H1 (cell line): ENCODE measurements around the gene TM7SF3. TPM values are rescaled to one million over a fixed set of nuclear protein-coding genes. Genes with fewer than 3 reads are reported as not detected.

Experiments used
- CTCF ChIA-PET: fragments of 300-600 bp; sonication (Branson Sonifier 250); formaldehyde crosslinking; loops from one replicate; lab custom pipeline; 2021; ENCODE audit not compliant: partially characterized antibody; lab: Charles Lee
- POLR2A ChIA-PET: fragments of 300-600 bp; sonication (Branson Sonifier 250); formaldehyde crosslinking; loops from one replicate; lab custom pipeline; 2021; ENCODE audit warnings: inconsistent platforms; ENCODE audit not compliant: partially characterized antibody; lab: Charles Lee
- DNase-seq, 2 experiments: peaks; one replicate each; pipeline versions ENCODE4 v3.0.0 to v3.0.0-alpha.2; 2010 to 2022; ENCODE audit warnings: low spot score in 2 of 2, low read depth in 1 of 2, mixed read lengths in 1 of 2
- FAIRE-seq: peaks from 2 replicates; lab custom pipeline; 2011; peaks lifted over from hg19 to GRCh38; lab: Jason Lieb, UNC
- H2AFZ ChIP-seq: 2 replicates; pipeline ENCODE4 v1.8.1; 2012; ENCODE audit warnings: low read length, inconsistent platforms
- H2AK5ac ChIP-seq: 2 replicates; pipeline ENCODE4 v1.6.1; 2013; ENCODE audit warnings: low read depth, low read length
- H2BK120ac ChIP-seq: replicated peaks from 2 replicates; pipeline ENCODE3; 2013; ENCODE audit warnings: low read depth, low read length, inconsistent platforms
- H2BK12ac ChIP-seq: 2 replicates; pipeline ENCODE4 v1.6.1; 2013; ENCODE audit warnings: low read depth, low read length
- H2BK15ac ChIP-seq: 2 replicates; pipeline ENCODE4 v1.6.1; 2013; ENCODE audit warnings: low read length
- H2BK20ac ChIP-seq: 2 replicates; pipeline ENCODE4 v1.6.1; 2013; ENCODE audit warnings: low read length
- H2BK5ac ChIP-seq: 2 replicates; pipeline ENCODE4 v1.6.1; 2013; ENCODE audit warnings: low read depth, low read length
- H3K14ac ChIP-seq: 2 replicates; pipeline ENCODE4 v1.6.1; 2013; ENCODE audit warnings: inconsistent platforms; ENCODE audit not compliant: insufficient read length
- H3K18ac ChIP-seq: 2 replicates; pipeline ENCODE4 v1.6.1; 2013; ENCODE audit warnings: low read length; ENCODE audit errors: extremely low read depth
- H3K23ac ChIP-seq: 2 replicates; pipeline ENCODE4 v1.6.1; 2013; ENCODE audit warnings: inconsistent platforms; ENCODE audit not compliant: insufficient read length
- H3K23me2 ChIP-seq: 2 replicates; pipeline ENCODE4 v1.6.1; 2013; ENCODE audit warnings: low read depth, low read length
- H3K27ac ChIP-seq: 2 replicates; pipeline ENCODE4 v1.6.1; 2011; ENCODE audit warnings: low read depth, low read length, inconsistent platforms
- H3K27me3 ChIP-seq, 4 experiments: replicated peaks in 1 of 4; 1 replicate in 1 of 4; 2 replicates in 3 of 4; pipeline versions ENCODE4 v1.6.1 to v1.8.1; 2011 to 2013; ENCODE audit warnings: low read length in 3 of 4, mild to moderate bottlenecking in 3 of 4, inconsistent platforms in 2 of 4, mixed read lengths in 2 of 4, moderate library complexity in 1 of 4; ENCODE audit not compliant: control insufficient read depth in 3 of 4, insufficient read depth in 3 of 4; ENCODE audit errors: extremely low read depth in 1 of 4
- H3K36me3 ChIP-seq, 4 experiments: 2 replicates each; pipeline versions ENCODE4 v1.6.1 to v1.8.1; 2011 to 2013; ENCODE audit warnings: mild to moderate bottlenecking in 4 of 4, low read length in 3 of 4, moderate library complexity in 2 of 4, control low read depth in 1 of 4, inconsistent platforms in 1 of 4; ENCODE audit not compliant: insufficient read depth in 4 of 4, control insufficient read depth in 2 of 4
- H3K4ac ChIP-seq: replicated peaks from 2 replicates; pipeline ENCODE3; 2013; ENCODE audit warnings: low read length, low read depth, mixed read lengths, inconsistent platforms; ENCODE audit not compliant: insufficient read length
- H3K4me1 ChIP-seq, 4 experiments: replicated peaks in 1 of 4; 1 replicate in 1 of 4; 2 replicates in 3 of 4; pipeline versions ENCODE4 v1.6.1 to v1.8.1; 2011 to 2013; ENCODE audit warnings: low read length in 3 of 4, inconsistent platforms in 2 of 4, mixed read lengths in 1 of 4; ENCODE audit not compliant: insufficient read depth in 4 of 4, control insufficient read depth in 3 of 4
- H3K4me2 ChIP-seq, 2 experiments: 2 replicates each; pipeline versions ENCODE4 v1.6.1 to v1.8.1; 2011 to 2013; ENCODE audit warnings: low read depth in 2 of 2, low read length in 2 of 2, control low read depth in 1 of 2, inconsistent platforms in 1 of 2, mild to moderate bottlenecking in 1 of 2; ENCODE audit not compliant: insufficient read depth in 1 of 2
- H3K4me3 ChIP-seq, 4 experiments: fragments of 200-600, 300-600 bp in 1 of 4; sonication (generic), shearing (Covaris generic), sonication (Bioruptor Twin) in 1 of 4; 2 replicates each; pipeline versions ENCODE4 v1.5.1 to v1.8.1; 2011 to 2016; ENCODE audit warnings: low read length in 4 of 4, low read depth in 3 of 4, control low read depth in 2 of 4, inconsistent platforms in 2 of 4, mild to moderate bottlenecking in 2 of 4, mixed read lengths in 1 of 4, moderate library complexity in 1 of 4; ENCODE audit not compliant: insufficient read depth in 2 of 4; ENCODE audit errors: extremely low read depth in 1 of 4
- H3K56ac ChIP-seq: replicated peaks from 2 replicates; pipeline ENCODE3; 2013; ENCODE audit warnings: low read depth, mild to moderate bottlenecking, mixed read lengths, low read length, inconsistent platforms; ENCODE audit not compliant: insufficient read length
- H3K79me1 ChIP-seq: 2 replicates; pipeline ENCODE4 v1.6.1; 2013; ENCODE audit warnings: low read depth, low read length, control low read depth
- H3K79me2 ChIP-seq, 2 experiments: 2 replicates each; pipeline versions ENCODE4 v1.6.1 to v1.8.1; 2012 to 2013; ENCODE audit warnings: low read length in 2 of 2, mild to moderate bottlenecking in 2 of 2, inconsistent platforms in 1 of 2; ENCODE audit not compliant: insufficient read depth in 2 of 2, control insufficient read depth in 1 of 2
- H3K9ac ChIP-seq, 4 experiments: replicated peaks in 1 of 4; 1 replicate in 1 of 4; 2 replicates in 3 of 4; pipeline versions ENCODE4 v1.6.1 to v1.8.1; 2011 to 2013; ENCODE audit warnings: low read depth in 3 of 4, low read length in 3 of 4, control low read depth in 2 of 4, mild to moderate bottlenecking in 2 of 4, moderate library complexity in 2 of 4, inconsistent platforms in 1 of 4; ENCODE audit errors: extremely low read depth in 1 of 4
- H3K9me3 ChIP-seq, 2 experiments: 2 replicates each; pipeline versions ENCODE4 v1.6.1 to v1.8.1; 2012 to 2013; ENCODE audit warnings: mild to moderate bottlenecking in 2 of 2, moderate library complexity in 2 of 2, control low read depth in 1 of 2, inconsistent platforms in 1 of 2, low read depth in 1 of 2, low read length in 1 of 2, mixed read lengths in 1 of 2; ENCODE audit not compliant: insufficient read depth in 2 of 2
- H4K20me1 ChIP-seq, 2 experiments: replicated peaks in 1 of 2; 2 replicates each; pipeline versions ENCODE3 to v1.8.1; 2011 to 2013; ENCODE audit warnings: inconsistent platforms in 2 of 2, low read length in 2 of 2, mild to moderate bottlenecking in 1 of 2; ENCODE audit not compliant: insufficient read depth in 2 of 2, control insufficient read depth in 1 of 2
- H4K5ac ChIP-seq: 2 replicates; pipeline ENCODE4 v1.6.1; 2013; ENCODE audit warnings: low read length, low read depth, mixed read lengths, inconsistent platforms; ENCODE audit not compliant: insufficient read length
- H4K8ac ChIP-seq: 2 replicates; pipeline ENCODE4 v1.8.0; 2013; ENCODE audit warnings: mild to moderate bottlenecking, moderate library complexity, low read length, inconsistent platforms; ENCODE audit not compliant: insufficient read depth; ENCODE audit errors: extremely low read depth
- H4K91ac ChIP-seq: replicated peaks from 2 replicates; pipeline ENCODE3; 2013; ENCODE audit warnings: low read length, mixed read lengths, inconsistent platforms; ENCODE audit not compliant: insufficient read length
- ZNF274 ChIP-seq: IDR thresholded peaks from 2 replicates; pipeline ENCODE4 v1.7.0; 2012; ENCODE audit warnings: low read length, borderline replicate concordance; ENCODE audit errors: extremely low read depth
- WGBS, 2 experiments: shearing (Covaris generic) in 1 of 2; methylation state at CpG; one replicate each; pipeline versions ENCODE4 v1.1.6 to v1.1.7; 2013 to 2015; ENCODE audit warnings: low lambda C conversion rate in 2 of 2, mixed read lengths in 2 of 2, inconsistent platforms in 1 of 2, low coverage in 1 of 2, missing lambda C conversion rate in 1 of 2; ENCODE audit not compliant: insufficient replicate concordance in 2 of 2, insufficient coverage in 1 of 2, insufficient read length in 1 of 2; ENCODE audit errors: extremely low coverage in 1 of 2, missing lambda C conversion rate in 1 of 2; 5-methylcytosine and 5-hydroxymethylcytosine counted together
- polyA plus RNA-seq, 7 experiments: library from polyadenylated mRNA; depleted of rRNA in 3 of 7; stranded (reverse) in 5 of 7; unstranded in 2 of 7; fragments of >200 nt in 5 of 7; fragments of 200-250 nt in 2 of 7; gene quantifications; 1 replicate in 5 of 7; 2 replicates in 1 of 7; 4 replicates in 1 of 7; pipeline versions ENCODE4 v1.2.1 to v1.2.3, GENCODE V29; 2011 to 2013; ENCODE audit warnings: missing spikeins in 2 of 7, mixed read lengths in 2 of 7
- total RNA-seq: library from RNA; stranded (reverse); fragmentation: NEBNext Ultra II Directional; extraction: Animal tissue kit (Norgen Biotek cat#: 25700); gene quantifications from 2 replicates; pipeline ENCODE4 v1.2.1, GENCODE V29; 2021

Gene TM7SF3
- total and polyA plus RNA-seq, 2 of the 8 experiments (the other 6 are each of a cell fraction or from before 2014, with no cell fraction given), result 57.9 to 77.2 TPM

- Histone ChIP-seq H3K9me3 (no peaks in the 10 kb centered on the region), H3K4me3 (no peak overlapping the region), H2BK12ac (no peak overlapping the region), H3K27ac (no peak overlapping the region), H3K4me2 (no peak overlapping the region), H3K18ac (no peak overlapping the region), H3K79me1 (no peaks in the 10 kb centered on the region; the same call in 1 of the 2 replicates), H2BK15ac (no peak overlapping the region), H4K20me1 (no peaks in the 10 kb centered on the region), H4K91ac (no peak overlapping the region), H3K23ac (no peak overlapping the region), H2BK120ac (no peak overlapping the region), H2BK5ac (no peak overlapping the region), H3K36me3 (peaks cover 2 to 12% (median 8%) of the 10 kb centered on the region in 4 experiments; a peak in 5 of 8 replicates), H3K79me2 (no peaks in the 10 kb centered on the region), H2BK20ac (no peak overlapping the region), H3K14ac (no peak overlapping the region), H3K9ac (no peak overlapping the region), H2AK5ac (no peak overlapping the region), H3K23me2 (no peaks in the 10 kb centered on the region), H4K5ac (no peak overlapping the region), H2AFZ (no peak overlapping the region), H3K56ac (no peak overlapping the region), H4K8ac (no peak overlapping the region), H3K4me1 (no peaks in the 10 kb centered on the region), H3K4ac (no peak overlapping the region), H3K27me3 (no peaks in the 10 kb centered on the region)
- DNase-seq, result no peak
- FAIRE-seq, result no peak
- TF ChIP-seq ZNF274, result no peak
- 81% methylated on average over 1 of the region's 1 CpG; no CpG with 5 or more reads in 1 of the 2 experiments for WGBS, 2 experiments
- CTCF ChIA-PET, result interaction anchor here (0.8 kb wide), 1 partner anchor 35 kb away, joined by 3 read pairs; no protein-coding TSS in a partner anchor
- POLR2A ChIA-PET, result interaction anchor here (0.6 kb wide), 1 partner anchor 42 kb away, joined by 4 read pairs; no protein-coding TSS in a partner anchor
Observed at GRCh38 chr12:26961803-26962202, 52.4 kb downstream of the TM7SF3 start.
